ENCODE results near the gene LHX5. TPM values are rescaled to one million over a fixed set of nuclear protein-coding genes. Genes with fewer than 3 reads are reported as not detected.

Gene LHX5
- total RNA-seq, 1 experiment from 2014 or later = not detected

GRCh38 chr12:113439606-113440030 lies 32.1 kb downstream of the LHX5 start:
- H3K9me3 ChIP-seq (ENCODE audit: control insufficient read depth, insufficient read depth, low read depth, low read length) = no peaks in the 10 kb centered on the region
- intact Hi-C loops (cut with micrococcal nuclease; ENCODE audit: unreplicated experiment) = loop anchor here (5.0 kb wide), 1 partner anchor 473 kb away; no protein-coding TSS in a partner anchor
- ChIA-PET POLR2A (no interaction called here), CTCF (no interaction called here)
- no peak for DNase-seq (ENCODE audit: low read depth, low spot score)
- BruUV-seq (replicated peaks) = no TSS peak
- TF ChIP-seq CTCF (IDR thresholded peaks at IDR 0.05) (peak; percentile 87), POLR2AphosphoS5 (IDR thresholded peaks at IDR 0.05; ENCODE audit: low read depth, low read length) (no peak)
- TF ChIP-seq, protein P1, sequence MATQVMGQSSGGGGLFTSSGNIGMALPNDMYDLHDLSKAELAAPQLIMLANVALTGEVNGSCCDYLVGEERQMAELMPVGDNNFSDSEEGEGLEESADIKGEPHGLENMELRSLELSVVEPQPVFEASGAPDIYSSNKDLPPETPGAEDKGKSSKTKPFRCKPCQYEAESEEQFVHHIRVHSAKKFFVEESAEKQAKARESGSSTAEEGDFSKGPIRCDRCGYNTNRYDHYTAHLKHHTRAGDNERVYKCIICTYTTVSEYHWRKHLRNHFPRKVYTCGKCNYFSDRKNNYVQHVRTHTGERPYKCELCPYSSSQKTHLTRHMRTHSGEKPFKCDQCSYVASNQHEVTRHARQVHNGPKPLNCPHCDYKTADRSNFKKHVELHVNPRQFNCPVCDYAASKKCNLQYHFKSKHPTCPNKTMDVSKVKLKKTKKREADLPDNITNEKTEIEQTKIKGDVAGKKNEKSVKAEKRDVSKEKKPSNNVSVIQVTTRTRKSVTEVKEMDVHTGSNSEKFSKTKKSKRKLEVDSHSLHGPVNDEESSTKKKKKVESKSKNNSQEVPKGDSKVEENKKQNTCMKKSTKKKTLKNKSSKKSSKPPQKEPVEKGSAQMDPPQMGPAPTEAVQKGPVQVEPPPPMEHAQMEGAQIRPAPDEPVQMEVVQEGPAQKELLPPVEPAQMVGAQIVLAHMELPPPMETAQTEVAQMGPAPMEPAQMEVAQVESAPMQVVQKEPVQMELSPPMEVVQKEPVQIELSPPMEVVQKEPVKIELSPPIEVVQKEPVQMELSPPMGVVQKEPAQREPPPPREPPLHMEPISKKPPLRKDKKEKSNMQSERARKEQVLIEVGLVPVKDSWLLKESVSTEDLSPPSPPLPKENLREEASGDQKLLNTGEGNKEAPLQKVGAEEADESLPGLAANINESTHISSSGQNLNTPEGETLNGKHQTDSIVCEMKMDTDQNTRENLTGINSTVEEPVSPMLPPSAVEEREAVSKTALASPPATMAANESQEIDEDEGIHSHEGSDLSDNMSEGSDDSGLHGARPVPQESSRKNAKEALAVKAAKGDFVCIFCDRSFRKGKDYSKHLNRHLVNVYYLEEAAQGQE (IDR thresholded peaks at IDR 0.05; ENCODE audit: insufficient read depth in 1 of 2, low read depth in 2 of 2, low read length in 1 of 2) = no peak
- no peaks in the 10 kb centered on the region for H3K4me1 ChIP-seq (ENCODE audit: control insufficient read depth, insufficient read depth, low read length)
- H3K27me3 ChIP-seq (ENCODE audit: control insufficient read depth, insufficient read depth, low read length) = peaks cover 5% of the 10 kb centered on the region; the same call in 1 of the 2 replicates
- peak; percentile 82 for ATAC-seq
- no peak overlapping the region for H3K27ac ChIP-seq (ENCODE audit: low read length)
- H3K36me3 ChIP-seq (ENCODE audit: control insufficient read depth, insufficient read depth, low read length) = no peaks in the 10 kb centered on the region
- H3K4me3 ChIP-seq (ENCODE audit: low read depth in 2 of 2, low read length in 2 of 2) = no peak overlapping the region
- in situ Hi-C loops (cut with HindIII; ENCODE audit: low pct_unique_long_range_greater_than_20kb, low sequenced_read_pairs) = no loop called here

DNA sequence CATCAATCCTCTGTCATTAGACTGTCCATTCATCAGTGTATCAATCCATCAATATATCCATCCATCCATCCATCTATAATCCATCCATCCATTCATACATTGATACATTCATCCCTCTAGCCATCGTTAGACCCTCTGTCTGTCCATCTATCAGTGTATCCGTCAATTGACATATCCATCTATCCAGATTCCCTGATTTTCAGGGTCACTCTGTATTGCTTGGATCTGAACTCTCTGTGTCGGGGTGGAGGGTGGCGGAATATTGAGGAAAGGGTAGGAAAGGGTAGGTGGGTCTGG lies 32.4 kb downstream of the LHX5 start:
- H3K27ac ChIP-seq (ENCODE audit: low read length) = no peak overlapping the region
- in situ Hi-C loops (cut with HindIII; ENCODE audit: low pct_unique_long_range_greater_than_20kb, low sequenced_read_pairs) (no loop called here), intact Hi-C loops (cut with micrococcal nuclease; ENCODE audit: unreplicated experiment) (loop anchor here (5.0 kb wide), 1 partner anchor 473 kb away; no protein-coding TSS in a partner anchor)
- TF ChIP-seq POLR2AphosphoS5 (IDR thresholded peaks at IDR 0.05; ENCODE audit: low read depth, low read length) (no peak), SIN3A (IDR thresholded peaks at IDR 0.05; ENCODE audit: borderline replicate concordance, insufficient read depth, low read depth, low read length) (no peak), CTCF (IDR thresholded peaks at IDR 0.05) (no peak), TCF7L2 (IDR thresholded peaks at IDR 0.05; ENCODE audit: low read depth, low read length) (no peak)
- TF ChIP-seq, protein P1 (IDR thresholded peaks at IDR 0.05; ENCODE audit: insufficient read depth in 1 of 2, low read depth in 2 of 2, low read length in 1 of 2) = no peak
- ChIA-PET CTCF (no interaction called here), POLR2A (no interaction called here)
- DNase-seq (ENCODE audit: low read depth, low spot score) = no peak
- no TSS peak for BruUV-seq (replicated peaks)
- H3K4me1 ChIP-seq (ENCODE audit: control insufficient read depth, insufficient read depth, low read length) = no peaks in the 10 kb centered on the region
- peaks cover 5% of the 10 kb centered on the region; the same call in 1 of the 2 replicates for H3K27me3 ChIP-seq (ENCODE audit: control insufficient read depth, insufficient read depth, low read length)
- no peaks in the 10 kb centered on the region for H3K36me3 ChIP-seq (ENCODE audit: control insufficient read depth, insufficient read depth, low read length)
- no peak overlapping the region for H3K4me3 ChIP-seq (ENCODE audit: low read depth in 2 of 2, low read length in 2 of 2)
- no peak for ATAC-seq
- no peaks in the 10 kb centered on the region for H3K9me3 ChIP-seq (ENCODE audit: control insufficient read depth, insufficient read depth, low read depth, low read length)

Measured in Panc1 (cell line).